GM19099 (cell line): ENCODE results near the gene ITGA7.
A peak's percentile ranks its signal among the peaks of the same experiment; 100 is the strongest.

Experiments used
- POLR2A ChIP-seq: IDR thresholded peaks from 3 replicates; pipeline ENCODE4 v1.6.1; 2011; ENCODE audit warnings: low read depth; ENCODE audit not compliant: insufficient read length; ENCODE audit errors: extremely low read depth

Gene ITGA7

DNA sequence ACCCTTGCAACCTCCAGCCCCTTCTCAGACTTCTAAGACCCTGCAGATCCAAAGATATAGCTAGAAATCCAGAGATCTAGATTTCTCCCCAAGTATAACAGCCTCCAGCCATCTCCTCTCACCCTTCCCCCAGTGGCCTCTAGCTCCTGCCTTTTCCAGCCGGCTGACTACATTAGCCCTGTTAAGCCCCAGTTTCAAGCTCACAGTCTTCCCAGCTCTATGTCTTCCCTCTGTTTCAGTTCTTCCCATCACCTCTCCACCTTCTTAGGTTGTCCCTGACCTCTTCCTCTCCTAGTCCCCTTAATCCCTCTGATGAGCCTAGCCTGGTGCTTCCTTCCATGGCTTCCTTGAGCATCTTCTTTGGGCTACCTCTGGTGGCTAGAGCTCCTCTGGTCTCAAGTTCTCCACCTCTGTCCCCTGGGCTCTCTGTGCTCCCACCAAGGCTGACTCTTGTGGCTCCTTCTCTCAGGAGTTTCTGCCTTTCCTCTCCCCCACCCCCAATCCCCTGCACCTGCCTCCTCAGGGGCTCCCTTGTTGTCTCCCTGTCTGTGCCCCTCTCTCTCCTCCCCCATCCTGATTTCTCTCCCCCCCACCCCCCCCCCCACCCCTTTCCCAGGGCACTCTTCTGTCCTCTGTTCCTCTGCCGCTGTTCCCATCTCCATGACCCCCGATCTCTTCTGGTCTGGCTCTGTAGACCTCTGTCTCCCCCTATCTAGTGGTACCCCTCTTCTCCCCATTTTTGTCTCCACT lies 34.4 kb upstream of the ITGA7 start:
- TF ChIP-seq POLR2A: no peak

GRCh38 chr12:55739025-55739378 lies 31.3 kb upstream of the ITGA7 start:
- TF ChIP-seq POLR2A: no peak

DNA sequence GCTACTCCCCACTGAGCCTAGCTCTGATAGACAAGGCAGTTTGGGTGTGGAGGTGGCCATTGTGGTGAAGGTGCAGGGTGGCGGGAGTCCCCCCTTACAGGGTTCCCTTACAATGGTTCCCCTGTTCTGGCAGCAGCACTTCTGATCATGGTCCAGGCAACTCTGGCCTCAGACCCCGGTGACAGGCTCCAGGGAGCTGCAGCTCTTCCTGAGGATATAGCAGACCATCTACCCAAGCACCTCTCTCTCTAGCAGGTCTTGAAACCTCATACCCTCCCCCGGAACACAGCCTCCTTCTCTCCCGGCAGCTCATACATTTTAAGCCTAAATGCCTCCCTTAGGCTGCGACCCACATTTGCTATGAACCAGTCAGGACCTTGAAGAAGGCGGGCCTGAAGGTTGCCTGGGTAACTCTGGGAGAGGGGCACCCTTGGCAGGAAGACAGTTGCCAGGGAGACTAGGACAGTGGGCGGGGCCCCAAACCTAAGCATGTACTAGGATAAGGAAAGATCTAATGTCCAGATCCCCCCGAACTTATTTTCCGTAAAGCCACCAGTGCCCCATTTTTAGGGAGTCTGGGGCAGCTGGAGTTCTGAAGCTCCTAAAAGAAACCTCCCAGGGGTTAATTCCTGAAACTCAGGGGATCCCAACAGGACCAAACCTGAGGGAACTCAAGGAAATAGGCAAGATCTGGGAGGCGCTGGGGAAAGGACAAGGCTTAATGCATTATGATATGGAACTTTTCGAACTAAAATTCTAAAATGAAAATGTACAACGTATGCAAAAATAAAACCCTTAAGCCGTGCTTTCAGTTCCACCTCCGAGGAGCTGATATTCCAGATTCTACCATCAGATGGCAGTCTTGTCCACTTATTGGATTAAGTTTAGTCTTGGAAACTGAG lies 30.7 kb upstream of the ITGA7 start:
- TF ChIP-seq POLR2A: peak; percentile 50

DNA sequence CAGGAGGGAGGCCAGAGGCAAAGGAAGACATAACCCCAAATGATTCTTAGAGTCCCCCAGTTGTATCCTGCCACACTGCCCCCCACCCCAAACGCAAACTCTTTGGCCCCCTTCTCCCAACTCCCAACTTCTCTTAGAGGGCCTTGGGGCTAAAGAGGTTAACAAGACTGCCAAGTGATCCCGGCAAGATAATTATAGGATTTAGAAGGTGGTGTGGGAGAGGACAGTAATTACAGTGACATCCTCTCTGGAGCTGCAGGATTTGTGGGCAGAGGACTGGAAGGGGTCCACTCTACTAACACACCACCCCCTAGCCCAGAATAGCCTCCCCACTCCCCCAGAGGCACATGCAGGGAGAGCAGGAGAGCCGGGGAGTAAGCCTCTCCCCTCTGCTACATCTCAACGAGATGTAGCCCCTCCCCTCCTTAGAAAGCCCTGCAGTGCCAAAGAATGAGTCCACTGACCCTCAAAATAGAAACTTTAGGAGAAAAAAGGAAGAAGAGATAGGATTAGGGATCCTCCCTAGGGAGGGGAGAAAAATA lies 29.9 kb upstream of the ITGA7 start:
- no peak for TF ChIP-seq POLR2A

- TF ChIP-seq POLR2A: no peak
Measured at GRCh38 chr12:55736780-55737580, 29.3 kb upstream of the ITGA7 start.

- no peak for TF ChIP-seq POLR2A
Measured at GRCh38 chr12:55736076-55736475, 28.4 kb upstream of the ITGA7 start.

- TF ChIP-seq POLR2A: no peak
Measured at GRCh38 chr12:55734595-55734994, 26.9 kb upstream of the ITGA7 start.

DNA sequence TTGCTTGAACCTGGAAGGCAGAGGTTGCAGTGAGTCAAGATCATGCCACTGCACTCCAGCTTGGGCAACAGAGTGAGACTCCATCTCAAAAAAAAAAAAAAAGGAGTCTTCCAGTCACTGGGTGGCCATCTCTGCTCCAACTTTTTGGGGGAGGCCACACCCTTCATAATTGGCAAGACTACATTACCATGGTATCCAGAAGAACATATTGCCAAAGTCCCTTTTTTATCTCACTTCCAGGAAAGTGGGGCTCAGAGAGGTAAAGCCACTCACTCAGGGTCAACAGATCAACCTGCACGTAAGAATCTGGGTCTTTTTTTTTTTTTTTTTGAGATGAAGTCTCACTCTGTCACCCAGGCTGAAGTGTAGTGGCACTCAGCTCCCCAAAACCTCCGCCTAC lies 26.2 kb upstream of the ITGA7 start:
- TF ChIP-seq POLR2A: no peak

- no peak for TF ChIP-seq POLR2A
Measured at GRCh38 chr12:55733021-55733555, 25.4 kb upstream of the ITGA7 start.

- TF ChIP-seq POLR2A: no peak
Measured at GRCh38 chr12:55732288-55732687, 24.6 kb upstream of the ITGA7 start.

- no peak for TF ChIP-seq POLR2A
Measured at GRCh38 chr12:55729819-55730818, 22.4 kb upstream of the ITGA7 start.

DNA sequence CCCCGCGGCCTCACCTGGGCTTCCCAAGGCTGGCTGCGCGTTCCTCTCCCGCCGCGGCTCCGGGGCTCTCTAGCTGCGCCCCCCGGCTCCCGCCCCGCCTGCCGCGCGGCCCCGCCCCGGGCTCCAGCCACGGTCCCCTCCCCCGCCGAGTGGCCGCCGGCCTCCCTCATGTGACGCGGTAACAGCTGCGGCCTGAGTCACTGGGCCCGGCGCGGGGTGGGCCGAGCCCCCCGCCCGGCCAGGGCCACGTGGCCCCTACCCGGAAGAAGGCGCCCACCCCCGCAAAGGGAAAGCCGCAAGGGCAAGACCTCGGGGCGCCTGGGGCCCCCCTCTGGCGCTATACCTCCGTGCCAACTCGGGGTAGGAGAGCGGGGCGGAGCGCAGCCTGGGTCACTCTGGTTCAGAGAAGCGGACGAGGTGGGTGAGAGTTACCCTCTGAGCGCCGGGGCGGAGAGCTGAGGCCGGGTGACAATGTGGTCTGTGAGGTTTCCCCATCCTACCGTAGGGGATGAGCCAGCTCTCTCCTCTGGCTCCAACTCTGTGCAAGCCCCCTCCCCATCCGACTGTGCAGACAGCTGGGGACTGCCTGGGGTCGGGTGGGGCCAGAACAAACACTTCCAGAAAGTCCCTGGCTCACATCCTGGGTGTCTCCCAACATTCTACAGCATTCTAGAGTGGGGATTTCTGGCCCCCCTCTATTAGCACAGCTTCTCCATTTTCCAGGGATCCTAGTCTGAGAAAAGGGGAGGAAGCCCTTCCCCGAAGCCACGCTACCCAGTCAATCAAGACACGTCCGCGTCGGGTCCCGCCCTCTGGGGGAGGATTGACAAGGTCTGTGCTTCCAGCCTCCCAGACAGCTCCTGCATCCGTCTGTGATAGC lies 21.5 kb upstream of the ITGA7 start, which contains the start of gene CD63:
Gene CD63, minus strand, starts transcription at position 71 of the 880 bp plus-strand sequence. CDS start 668 bp downstream, outside the sequence.
- TF ChIP-seq POLR2A: peak; percentile 47
